B cell (primary cell): ENCODE results near the gene CNTF. TPM values are rescaled to one million over a fixed set of nuclear protein-coding genes. Genes with fewer than 3 reads are reported as not detected.

Source experiments
- ATAC-seq: fragments of 200-7000 bp; cut with Tn5 transposase; one replicate; pipeline ENCODE4 v1.10.0; 2021; ENCODE audit warnings: low read depth, mild to moderate bottlenecking, moderate number of reproducible peaks, moderate library complexity
- CTCF ChIA-PET: fragments of 350-600 bp; sonication (Branson Sonifier 250); formaldehyde crosslinking; loops from one replicate; lab custom pipeline; 2021; ENCODE audit warnings: antibody characterized with exemption, inconsistent platforms; lab: Charles Lee
- POLR2A ChIA-PET: fragments of 350-600 bp; sonication (Branson Sonifier 250); formaldehyde crosslinking; loops from one replicate; lab custom pipeline; 2021; ENCODE audit warnings: antibody characterized with exemption; lab: Charles Lee
- DNase-seq: peaks from one replicate; pipeline ENCODE4 v3.0.0; 2013
- H2AFZ ChIP-seq: 2 replicates; pipeline ENCODE4 v1.6.1; 2012; ENCODE audit warnings: mild to moderate bottlenecking, low read depth, low read length; ENCODE audit not compliant: insufficient read depth, poor library complexity, severe bottlenecking
- H3K27ac ChIP-seq, 2 donors: 1 replicate in 1 of 2; 2 replicates in 1 of 2; pipeline ENCODE4 v1.5.1; 2012 to 2013; ENCODE audit warnings: low read length in 2 of 2, mild to moderate bottlenecking in 2 of 2, moderate library complexity in 1 of 2
- H3K27me3 ChIP-seq, 4 experiments: fragments of 200-600 bp in 1 of 4; sonication (generic) in 1 of 4; replicated peaks in 1 of 4; 1 replicate in 2 of 4; 2 replicates in 2 of 4; pipeline versions ENCODE4 v1.6.1 to v1.7.0; 2013 to 2016; ENCODE audit warnings: low read length in 3 of 4, mild to moderate bottlenecking in 2 of 4, mixed read lengths in 1 of 4, moderate library complexity in 1 of 4; ENCODE audit not compliant: insufficient read depth in 4 of 4, control insufficient read depth in 3 of 4; ENCODE audit errors: control extremely low read depth in 1 of 4
- H3K36me3 ChIP-seq, 2 experiments: replicated peaks in 1 of 2; 1 replicate in 1 of 2; 2 replicates in 1 of 2; pipeline versions ENCODE4 v1.6.1 to v1.7.1; 2013; ENCODE audit warnings: low read length in 1 of 2; ENCODE audit not compliant: insufficient read depth in 2 of 2, control insufficient read depth in 1 of 2; ENCODE audit errors: control extremely low read depth in 1 of 2, extremely low read depth in 1 of 2
- H3K4me1 ChIP-seq, 2 donors: fragments of 200-600 bp in 1 of 2; sonication (generic) in 1 of 2; 1 replicate in 1 of 2; 2 replicates in 1 of 2; pipeline versions ENCODE4 v1.5.1 to v1.6.1; 2013 to 2017; ENCODE audit warnings: low read length in 2 of 2; ENCODE audit not compliant: control insufficient read depth in 2 of 2, insufficient read depth in 2 of 2
- H3K4me2 ChIP-seq: replicated peaks from 2 replicates; pipeline ENCODE3; 2012; ENCODE audit warnings: mild to moderate bottlenecking, low read depth, low read length; ENCODE audit not compliant: poor library complexity, severe bottlenecking
- H3K4me3 ChIP-seq, 5 experiments: fragments of 200-600 bp in 1 of 5; sonication (generic) in 1 of 5; 1 replicate in 3 of 5; 2 replicates in 2 of 5; pipeline versions ENCODE4 v1.5.1 to v1.7.0; 2011 to 2016; ENCODE audit warnings: low read length in 4 of 5, mild to moderate bottlenecking in 4 of 5, low read depth in 2 of 5, control low read depth in 1 of 5, moderate library complexity in 1 of 5; ENCODE audit not compliant: insufficient read depth in 1 of 5; ENCODE audit errors: control extremely low read depth in 1 of 5, extremely low read depth in 1 of 5
- H3K79me2 ChIP-seq: fragments of 200-600 bp; sonication (generic); one replicate; pipeline ENCODE4 v1.6.0; 2016; ENCODE audit warnings: low read length; ENCODE audit not compliant: control insufficient read depth, insufficient read depth
- H3K9ac ChIP-seq: fragments of 200-600 bp; sonication (generic); 2 replicates; pipeline ENCODE4 v1.6.1; 2017; ENCODE audit warnings: mild to moderate bottlenecking, low read length, moderate library complexity
- H3K9me3 ChIP-seq, 3 donors: one replicate each; pipeline versions ENCODE4 v1.6.1 to v1.7.1; 2013; ENCODE audit warnings: low read length in 2 of 3; ENCODE audit not compliant: control insufficient read depth in 2 of 3, insufficient read depth in 1 of 3; ENCODE audit errors: control extremely low read depth in 1 of 3
- H4K20me1 ChIP-seq: 2 replicates; pipeline ENCODE4 v1.6.0; 2012; ENCODE audit warnings: mild to moderate bottlenecking, low read length; ENCODE audit not compliant: insufficient read depth, control insufficient read depth, poor library complexity, severe bottlenecking
- H3K27ac Mint-ChIP-seq: one replicate; pipeline ENCODE4 v1.8.0; 2021; ENCODE audit warnings: mixed read lengths
- H3K27me3 Mint-ChIP-seq: one replicate; pipeline ENCODE4 v1.8.0; 2021; ENCODE audit warnings: mixed read lengths
- H3K4me1 Mint-ChIP-seq: one replicate; pipeline ENCODE4 v1.8.0; 2021; ENCODE audit warnings: mixed read lengths
- H3K4me3 Mint-ChIP-seq: one replicate; pipeline ENCODE4 v1.8.0; 2021; ENCODE audit warnings: mixed read lengths
- H3K9me3 Mint-ChIP-seq: one replicate; pipeline ENCODE4 v1.8.0; 2022; ENCODE audit warnings: mixed read lengths; ENCODE audit not compliant: insufficient read depth
- EZH2 ChIP-seq: IDR thresholded peaks from 2 replicates; pipeline ENCODE4 v1.6.1; 2012; ENCODE audit warnings: borderline replicate concordance, low read depth, mild to moderate bottlenecking, moderate library complexity, low read length; ENCODE audit not compliant: insufficient read depth, poor library complexity, severe bottlenecking
- WGBS: methylation state at CpG from one replicate; pipeline ENCODE4 v1.1.5; 2013; ENCODE audit warnings: missing lambda C conversion rate; ENCODE audit not compliant: insufficient coverage; 5-methylcytosine and 5-hydroxymethylcytosine counted together
- intact Hi-C: fragments of 100-400 bp; cut with micrococcal nuclease; formaldehyde crosslinking; loops from one replicate; pipeline ENCODE4 v1.10.0; 2022
- polyA plus RNA-seq: library from polyadenylated mRNA; depleted of rRNA; stranded (reverse); fragments of >200 nt; gene quantifications from 2 replicates; pipeline ENCODE4 v1.2.3, GENCODE V29; 2012
- total RNA-seq, 2 donors: library from RNA; stranded (reverse); fragments of 120-200 nt in 1 of 2; gene quantifications; 1 replicate in 1 of 2; 2 replicates in 1 of 2; pipeline versions ENCODE4 v1.2.3 to v1.2.4, GENCODE V29; 2013 to 2022
- TF ChIP-seq, protein P1 (sequence below): fragments of 200-600 bp; IDR thresholded peaks from one replicate; pipeline ENCODE4 v1.8.0; 2022; ENCODE audit warnings: antibody characterized with exemption, mild to moderate bottlenecking

Gene CNTF
- total and polyA plus RNA-seq, 2 donors (not counting 1 experiment from before 2014, with no cell fraction given): 1.4 to 4.8 TPM

DNA sequence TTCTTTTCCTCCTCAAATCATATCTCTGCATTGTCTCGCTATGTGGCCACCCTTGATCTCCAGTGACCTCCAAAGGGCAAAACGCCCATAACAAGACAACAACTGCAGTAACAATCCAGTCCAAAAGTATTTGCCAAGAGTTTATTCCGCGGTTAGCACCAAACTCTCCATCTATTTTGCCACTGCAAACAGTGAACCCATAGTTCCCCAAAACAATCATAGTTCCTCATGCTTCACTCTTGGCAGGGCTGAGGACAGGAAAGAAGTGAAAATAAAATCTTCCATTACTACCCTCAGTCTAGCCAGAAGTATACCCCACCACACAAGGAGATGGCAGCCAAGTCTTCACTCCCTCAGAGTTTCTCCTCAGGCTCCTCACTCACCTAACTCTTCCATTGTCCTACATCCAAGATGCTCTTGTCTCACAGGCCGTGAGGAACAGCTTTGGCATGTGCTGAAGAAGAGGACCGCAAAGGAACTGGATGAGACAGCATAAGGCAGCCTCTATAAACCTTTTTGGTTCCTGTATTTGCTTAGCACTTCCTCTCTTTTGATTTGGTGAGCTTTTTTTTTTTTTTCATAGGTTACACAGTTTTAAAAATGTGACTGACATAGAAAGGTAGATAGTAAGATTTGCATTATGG lies 47.0 kb upstream of the CNTF start, which contains the start of gene LPXN:
Gene LPXN, minus strand, starts transcription at position 480 of the 644 bp plus-strand sequence. Its CDS starts 84 bp downstream, at position 396.
- no peaks in the 10 kb centered on the region for H3K27me3 ChIP-seq
- TF ChIP-seq, protein P1, sequence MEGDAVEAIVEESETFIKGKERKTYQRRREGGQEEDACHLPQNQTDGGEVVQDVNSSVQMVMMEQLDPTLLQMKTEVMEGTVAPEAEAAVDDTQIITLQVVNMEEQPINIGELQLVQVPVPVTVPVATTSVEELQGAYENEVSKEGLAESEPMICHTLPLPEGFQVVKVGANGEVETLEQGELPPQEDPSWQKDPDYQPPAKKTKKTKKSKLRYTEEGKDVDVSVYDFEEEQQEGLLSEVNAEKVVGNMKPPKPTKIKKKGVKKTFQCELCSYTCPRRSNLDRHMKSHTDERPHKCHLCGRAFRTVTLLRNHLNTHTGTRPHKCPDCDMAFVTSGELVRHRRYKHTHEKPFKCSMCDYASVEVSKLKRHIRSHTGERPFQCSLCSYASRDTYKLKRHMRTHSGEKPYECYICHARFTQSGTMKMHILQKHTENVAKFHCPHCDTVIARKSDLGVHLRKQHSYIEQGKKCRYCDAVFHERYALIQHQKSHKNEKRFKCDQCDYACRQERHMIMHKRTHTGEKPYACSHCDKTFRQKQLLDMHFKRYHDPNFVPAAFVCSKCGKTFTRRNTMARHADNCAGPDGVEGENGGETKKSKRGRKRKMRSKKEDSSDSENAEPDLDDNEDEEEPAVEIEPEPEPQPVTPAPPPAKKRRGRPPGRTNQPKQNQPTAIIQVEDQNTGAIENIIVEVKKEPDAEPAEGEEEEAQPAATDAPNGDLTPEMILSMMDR: peak; percentile 13
- no peak for TF ChIP-seq EZH2
- peak within 1 kb of the TSS; percentile 100 for H3K27ac ChIP-seq
- Mint-ChIP-seq H3K27ac (peak within 1 kb of the TSS; percentile 100), H3K9me3 (no peaks in the 10 kb centered on the region), H3K4me3 (peak within 1 kb of the TSS; percentile 97), H3K4me1 (peaks cover 63% of the 10 kb centered on the region), H3K27me3 (no peaks in the 10 kb centered on the region)
- ATAC-seq (no peak), DNase-seq (peak; percentile 90)
- CTCF ChIA-PET: interaction anchor here (0.6 to 8.7 kb wide), 14 partner anchors 7 to 594 kb away, joined by 3 to 102 read pairs (median 3); no protein-coding TSS in a partner anchor
- H3K79me2 ChIP-seq: peaks cover 68% of the 10 kb centered on the region
- peaks cover 3 to 4% of the 10 kb centered on the region in 2 experiments for H3K36me3 ChIP-seq
- POLR2A ChIA-PET: interaction anchor here (0.5 to 0.8 kb wide), 6 partner anchors 11 to 1099 kb away, joined by 3 to 7 read pairs (median 3); no protein-coding TSS in a partner anchor
- peak within 1 kb of the TSS; percentile 19 for H2AFZ ChIP-seq
- H3K9me3 ChIP-seq: no peaks in the 10 kb centered on the region
- H3K4me3 ChIP-seq: peak within 1 kb of the TSS; percentile 48 to 100 (median 61)
- H4K20me1 ChIP-seq: no peaks in the 10 kb centered on the region
- H3K4me1 ChIP-seq: peaks cover 51 to 52% of the 10 kb centered on the region in 2 donors
- H3K4me2 ChIP-seq: peak within 1 kb of the TSS; percentile 79
- peak within 1 kb of the TSS; percentile 100 for H3K9ac ChIP-seq
- 17% methylated on average over 6 of the region's 6 CpGs for WGBS
- intact Hi-C loops: loop anchor here (2.0 to 10.0 kb wide), 4 partner anchors 51 to 1008 kb away; partner anchors contain the start of genes MPEG1 and UBE2L6
